A549 (cell line): ENCODE results near the gene HOXD8. TPM values are rescaled to one million over a fixed set of nuclear protein-coding genes. Genes with fewer than 3 reads are reported as not detected.

Experiments
- ATAC-seq, 2 experiments: fragments of 200-7000 bp in 1 of 2; fragments of >200 bp in 1 of 2; cut with Nextera tagmentation in 1 of 2; cut with Tn5 transposase in 1 of 2; 3 replicates each; pipeline versions ENCODE4 v1.8.0 to v1.9.1; 2018 to 2020; ENCODE audit warnings: mild to moderate bottlenecking in 1 of 2, moderate library complexity in 1 of 2
- CTCF ChIA-PET: fragments of 300-600 bp; sonication (Branson Sonifier 250); formaldehyde crosslinking; extraction: SDS; loops from one replicate; lab custom pipeline; 2021; ENCODE audit warnings: antibody characterized with exemption, inconsistent platforms; lab: Yijun Ruan, JAX
- POLR2A ChIA-PET: fragments of 350-600 bp; formaldehyde crosslinking; extraction: SDS; loops from one replicate; lab custom pipeline; 2021; ENCODE audit warnings: antibody characterized with exemption, inconsistent platforms; lab: Yijun Ruan, JAX
- DNase-seq, 2 experiments: peaks; one replicate each; pipeline versions ENCODE4 v3.0.0 to v3.0.0-alpha.2; 2011 to 2016; ENCODE audit warnings: low read depth in 1 of 2, low spot score in 1 of 2
- FAIRE-seq: peaks from 2 replicates; lab custom pipeline; 2011; peaks lifted over from hg19 to GRCh38; lab: Jason Lieb, UNC
- H3K27ac ChIP-seq, 2 experiments: fragments of >200 bp; sonication (Bioruptor Twin); formaldehyde crosslinking; 3 replicates each; pipeline ENCODE4 v1.5.1; 2016 to 2017
- H3K4me1 ChIP-seq: fragments of >200 bp; sonication (Bioruptor Twin); formaldehyde crosslinking; 3 replicates; pipeline ENCODE4 v1.6.1; 2016
- H3K4me2 ChIP-seq: fragments of >200 bp; sonication (Bioruptor Twin); formaldehyde crosslinking; 3 replicates; pipeline ENCODE4 v1.6.1; 2016
- H3K4me3 ChIP-seq: fragments of >200 bp; sonication (Bioruptor Twin); formaldehyde crosslinking; 3 replicates; pipeline ENCODE4 v1.5.1; 2016
- H3K9me3 ChIP-seq: fragments of >200 bp; sonication (Bioruptor Twin); formaldehyde crosslinking; 3 replicates; pipeline ENCODE4 v1.6.1; 2016
- CBX8 ChIP-seq: fragments of 200-600 bp; sonication (generic); IDR thresholded peaks from 2 replicates; pipeline ENCODE4 v1.6.1; 2016
- CTCF ChIP-seq: fragments of >200 bp; sonication (Bioruptor Twin); formaldehyde crosslinking; IDR thresholded peaks from 3 replicates; pipeline ENCODE4 v1.5.1; 2016
- E2F6 ChIP-seq: IDR thresholded peaks from 2 replicates; pipeline ENCODE4 v1.6.1; 2012; ENCODE audit warnings: low read depth, borderline replicate concordance
- EHF ChIP-seq: fragments of 250-450 bp; sonication (Bioruptor Pico); IDR thresholded peaks from 2 replicates; pipeline ENCODE4 v1.5.0; 2020; ENCODE audit warnings: mild to moderate bottlenecking
- EHMT2 ChIP-seq: fragments of 200-600 bp; sonication (generic); IDR thresholded peaks from 2 replicates; pipeline ENCODE4 v1.6.1; 2016; ENCODE audit warnings: antibody characterized with exemption, low read depth, mild to moderate bottlenecking, moderate library complexity
- HEYL ChIP-seq: fragments of 250-450 bp; sonication (Bioruptor Pico); IDR thresholded peaks from 2 replicates; pipeline ENCODE4 v1.8.0; 2021; ENCODE audit warnings: mild to moderate bottlenecking, moderate library complexity
- HOXB5 ChIP-seq: fragments of 250-450 bp; sonication (Bioruptor Pico); IDR thresholded peaks from 2 replicates; pipeline ENCODE4 v1.5.0; 2020; ENCODE audit warnings: mild to moderate bottlenecking, moderate library complexity
- JUN ChIP-seq, 2 experiments: fragments of >200 bp; sonication (Bioruptor Twin); formaldehyde crosslinking; IDR thresholded peaks; 2 replicates in 1 of 2; 3 replicates in 1 of 2; pipeline ENCODE4 v1.6.1; 2016 to 2017
- KDM1A ChIP-seq: fragments of 200-600 bp; sonication (generic); IDR thresholded peaks from 2 replicates; pipeline ENCODE4 v1.6.1; 2016; ENCODE audit warnings: low read depth, mild to moderate bottlenecking
- KDM5A ChIP-seq: fragments of 200-600 bp; sonication (generic); IDR thresholded peaks from 2 replicates; pipeline ENCODE4 v1.6.1; 2016; ENCODE audit warnings: antibody characterized with exemption, mild to moderate bottlenecking
- MAFK ChIP-seq: fragments of 450-650 bp; IDR thresholded peaks from 2 replicates; pipeline ENCODE4 v1.6.1; 2014; ENCODE audit not compliant: partially characterized antibody
- MYC ChIP-seq: IDR thresholded peaks from 2 replicates; pipeline ENCODE4 v1.6.1; 2012; ENCODE audit warnings: mild to moderate bottlenecking, inconsistent platforms, low read length, improper control_type of control experiment, borderline replicate concordance
- NFE2L2 ChIP-seq: fragments of 150-350 bp; conservative IDR thresholded peaks from 2 replicates; pipeline ENCODE4 v1.6.1; 2014; ENCODE audit warnings: low read length
- PHF8 ChIP-seq: fragments of 200-600 bp; sonication (generic); IDR thresholded peaks from 2 replicates; pipeline ENCODE4 v1.6.1; 2016; ENCODE audit warnings: low read depth, mild to moderate bottlenecking, antibody characterized with exemption, moderate library complexity, borderline replicate concordance
- POLR2AphosphoS2 ChIP-seq: conservative IDR thresholded peaks from 2 replicates; pipeline ENCODE4 v1.6.1; 2012; ENCODE audit warnings: low read length, improper control_type of control experiment, inconsistent platforms
- RAD21 ChIP-seq, 2 experiments: fragments of >200 bp in 1 of 2; sonication (Bioruptor Twin) in 1 of 2; formaldehyde crosslinking in 1 of 2; IDR thresholded peaks in 1 of 2; conservative IDR thresholded peaks in 1 of 2; 2 replicates in 1 of 2; 3 replicates in 1 of 2; pipeline ENCODE4 v1.6.1; 2012 to 2018; ENCODE audit warnings: inconsistent platforms in 1 of 2
- RARB ChIP-seq: fragments of 250-450 bp; sonication (Bioruptor Pico); IDR thresholded peaks from 2 replicates; pipeline ENCODE4 v1.8.0; 2021; ENCODE audit warnings: mild to moderate bottlenecking, moderate library complexity
- RNF2 ChIP-seq: fragments of 200-600 bp; sonication (generic); IDR thresholded peaks from 2 replicates; pipeline ENCODE4 v1.6.1; 2016; ENCODE audit warnings: low read depth, mild to moderate bottlenecking, antibody characterized with exemption, moderate library complexity, borderline replicate concordance
- SMC3 ChIP-seq: fragments of >200 bp; sonication (Bioruptor Twin); formaldehyde crosslinking; IDR thresholded peaks from 3 replicates; pipeline ENCODE4 v1.6.1; 2018; ENCODE audit warnings: inconsistent platforms
- TFCP2L1 ChIP-seq: fragments of 250-450 bp; sonication (Bioruptor Pico); IDR thresholded peaks from 2 replicates; pipeline ENCODE4 v1.5.0; 2021; ENCODE audit warnings: mild to moderate bottlenecking
- ZNF302 ChIP-seq: fragments of 250-450 bp; sonication (Bioruptor Pico); IDR thresholded peaks from 2 replicates; pipeline ENCODE4 v1.9.0; 2021; ENCODE audit warnings: inconsistent platforms, mild to moderate bottlenecking, moderate library complexity
- ZSCAN20 ChIP-seq: fragments of 250-450 bp; sonication (Bioruptor Pico); IDR thresholded peaks from 2 replicates; pipeline ENCODE4 v1.8.0; 2022; ENCODE audit warnings: mild to moderate bottlenecking, moderate library complexity
- WGBS: methylation state at CpG from one replicate; pipeline ENCODE4 v1.1.6; 2017; ENCODE audit errors: missing lambda C conversion rate; 5-methylcytosine and 5-hydroxymethylcytosine counted together
- polyA plus RNA-seq, 4 experiments: library from polyadenylated mRNA; depleted of rRNA in 3 of 4; stranded (reverse); fragments of >200 nt; fragmentation: RNase III in 1 of 4; extraction: RNeasy Plus Mini Kit Qiagen cat#74134 plus additional on column Dnase treatment in 1 of 4; gene quantifications; 2 replicates in 3 of 4; 3 replicates in 1 of 4; pipeline ENCODE4 v1.2.3, GENCODE V29; 2011 to 2017
- TF ChIP-seq, protein P1 (sequence below): IDR thresholded peaks from 2 replicates; pipeline ENCODE4 v1.6.1; 2012

HOXD8 gene
- polyA plus RNA-seq, 2 of the 4 experiments (the other 2 are of a cell fraction), result 3.8 to 8.5 TPM

DNA sequence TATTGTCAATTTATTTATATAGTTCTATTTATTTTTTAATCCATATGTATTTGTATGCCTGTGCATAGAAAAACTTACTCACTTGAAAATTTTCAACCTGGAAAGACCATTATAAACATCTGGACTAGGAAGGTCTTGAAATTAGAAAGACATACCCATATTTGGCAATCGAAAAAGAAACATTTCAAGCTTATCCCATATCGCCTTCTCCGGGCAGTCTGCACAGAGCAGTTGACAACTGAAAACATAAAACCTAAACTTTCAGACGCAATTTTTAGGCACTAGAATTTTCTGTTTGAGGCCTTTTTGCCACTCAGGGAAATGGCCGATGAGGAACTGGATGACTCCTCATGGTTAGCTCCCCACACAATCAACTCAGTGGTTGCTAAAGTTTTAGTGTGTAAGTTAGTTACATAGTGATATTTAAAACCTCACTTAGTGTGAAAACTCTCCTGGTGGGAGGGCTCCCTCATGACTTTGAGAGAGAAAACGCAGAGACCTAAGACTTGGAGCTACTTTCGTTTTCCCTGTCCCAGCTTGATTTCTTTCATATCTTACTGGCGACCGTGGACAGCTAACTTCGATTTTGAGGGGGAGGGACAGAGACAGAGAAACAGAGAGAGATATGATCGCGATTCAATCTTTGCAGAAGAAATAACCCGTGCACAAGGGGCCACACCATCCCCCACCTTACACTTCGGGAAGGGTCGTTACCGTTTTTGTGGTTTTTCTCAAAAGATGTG lies 33.1 kb upstream of the HOXD8 start:
- WGBS, result 68% methylated on average over 16 of the region's 16 CpGs
- DNase-seq (no peak), FAIRE-seq (no peak), ATAC-seq (no peak)
- CTCF ChIA-PET, result interaction anchor here (0.6 to 4.5 kb wide), 28 partner anchors 8 to 1441 kb away, joined by 3 to 57 read pairs (median 4); partner anchors contain the start of genes EVX2 and HOXD11
- Histone ChIP-seq H3K27ac (no peak overlapping the region), H3K4me3 (peak overlapping the region; percentile 55; the same call in 2 of the 3 replicates), H3K4me1 (peaks cover 7% of the 10 kb centered on the region; the same call in 2 of the 3 replicates), H3K9me3 (no peaks in the 10 kb centered on the region), H3K4me2 (peak overlapping the region; percentile 84)
- TF ChIP-seq KDM5A (no peak), RNF2 (peak; percentile 69; the same call in 1 of the 2 replicates), RARB (CRISPR knock-in tag) (no peak), ZSCAN20 (CRISPR knock-in tag) (no peak), POLR2AphosphoS2 (no peak), MAFK (no peak), CBX8 (0 out of 2 replicates have a peak, but pooled peaks have one; percentile 50), E2F6 (no peak), EHMT2 (no peak), TFCP2L1 (CRISPR knock-in tag) (no peak), MYC (no peak), ZNF302 (CRISPR knock-in tag) (no peak), JUN (IDR thresholded peaks at IDR 0.05) (no peak), HOXB5 (CRISPR knock-in tag) (no peak), KDM1A (no peak)
- POLR2A ChIA-PET, result interaction anchor here (1.1 kb wide), 1 partner anchor 11 kb away, joined by 3 read pairs; no protein-coding TSS in a partner anchor

DNA sequence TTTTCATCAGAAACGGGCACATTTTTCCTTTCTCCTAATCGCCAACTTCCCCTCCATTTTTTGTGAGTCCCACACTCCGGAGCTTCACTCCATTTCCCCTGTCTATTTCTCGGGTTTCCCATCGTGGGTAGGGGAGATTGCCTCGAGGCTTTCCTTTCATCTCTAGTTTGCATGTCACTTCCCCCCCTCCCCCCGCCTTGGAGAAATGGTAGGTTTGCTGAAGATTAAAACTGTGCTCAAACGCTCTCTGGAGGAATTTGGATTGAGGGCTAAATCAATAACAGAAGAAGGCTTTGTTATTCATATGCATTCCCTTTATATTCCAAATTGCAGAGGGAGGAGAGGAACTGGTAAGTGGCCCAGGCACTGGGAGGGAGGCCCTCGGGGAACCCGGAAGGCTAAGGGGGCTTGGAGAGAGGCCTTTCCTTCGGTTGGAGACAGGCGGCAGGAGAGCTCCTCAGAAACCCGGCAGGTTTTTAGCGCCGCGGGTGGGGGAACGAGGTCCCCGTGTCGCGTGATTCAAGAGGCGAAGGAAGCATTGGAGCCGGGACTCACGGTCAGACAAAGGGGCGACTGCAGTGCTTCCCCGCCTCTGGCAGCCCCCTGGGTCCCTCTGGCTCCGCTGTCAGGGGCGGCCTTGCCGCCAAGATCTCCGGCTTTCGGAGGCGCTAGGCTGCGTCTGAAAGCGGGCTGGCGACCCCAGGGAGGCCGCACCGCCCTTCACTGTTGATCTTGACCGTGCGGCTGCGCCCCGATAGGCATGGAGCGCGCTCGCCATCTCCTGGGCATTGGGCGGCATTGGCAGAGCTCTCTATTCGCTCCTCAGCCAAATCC lies 32.3 kb upstream of the HOXD8 start:
- 7% methylated on average over 34 of the region's 45 CpGs for WGBS
- Histone ChIP-seq H3K4me1 (peaks cover 7% of the 10 kb centered on the region; the same call in 2 of the 3 replicates), H3K4me3 (peak overlapping the region; percentile 55), H3K4me2 (peak overlapping the region; percentile 84), H3K9me3 (no peaks in the 10 kb centered on the region), H3K27ac (peak overlapping the region; percentile 73 to 90)
- ATAC-seq (peak; percentile 91 to 97), FAIRE-seq (no peak), DNase-seq (peak; percentile 81 to 84)
- TF ChIP-seq NFE2L2 (no peak), KDM5A (no peak), CTCF (peak; percentile 88), EHF (CRISPR knock-in tag) (no peak), PHF8 (0 out of 2 replicates have a peak, but pooled peaks have one; percentile 21), JUN (IDR thresholded peaks at IDR 0.05) (peak in 1 of 2 experiments; percentile 30; a peak in 1 of 5 replicates), E2F6 (peak; percentile 59), SMC3 (peak; percentile 79), RAD21 (conservative IDR thresholded peaks at IDR 0.05 in 1 of 2, IDR thresholded peaks at IDR 0.05 in 1 of 2) (peak; percentile 86 to 94), HEYL (CRISPR knock-in tag) (no peak)
- TF ChIP-seq, protein P1, sequence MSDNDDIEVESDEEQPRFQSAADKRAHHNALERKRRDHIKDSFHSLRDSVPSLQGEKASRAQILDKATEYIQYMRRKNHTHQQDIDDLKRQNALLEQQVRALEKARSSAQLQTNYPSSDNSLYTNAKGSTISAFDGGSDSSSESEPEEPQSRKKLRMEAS, result peak; percentile 80
- POLR2A ChIA-PET, result interaction anchor here (0.5 to 1.1 kb wide), 2 partner anchors 12 to 35 kb away, joined by 3 to 4 read pairs; no protein-coding TSS in a partner anchor
- CTCF ChIA-PET, result interaction anchor here (0.6 to 4.5 kb wide), 38 partner anchors 10 to 1442 kb away, joined by 3 to 57 read pairs (median 4); partner anchors contain the start of genes EVX2 and HOXD11
